ENCODE measurements around the gene MBL2.
A peak's percentile ranks its signal among the peaks of the same experiment; 100 is the strongest.

MBL2 gene

DNA sequence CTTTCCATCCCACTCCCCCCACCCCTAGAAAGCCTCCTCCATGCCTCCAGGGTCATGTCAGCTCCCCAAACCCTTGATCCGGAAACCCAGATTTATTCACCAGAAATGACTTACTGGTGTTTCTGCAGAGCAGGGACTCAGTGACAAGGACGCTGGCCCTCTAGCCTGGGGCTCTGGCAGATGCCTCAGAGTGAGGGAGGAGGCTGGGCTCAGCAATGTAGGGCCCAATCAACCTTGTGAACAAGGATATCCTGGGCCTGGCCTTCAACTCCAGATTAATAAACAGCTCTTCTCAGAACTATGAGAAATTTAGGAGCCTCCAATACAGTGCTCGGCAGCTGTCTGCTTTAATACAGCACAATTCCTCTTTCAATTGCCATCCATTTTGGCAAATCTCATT is at the start of gene MBL2:
Gene MBL2, minus strand, starts transcription at position 162 of the 400 bp plus-strand sequence. CDS start 1,149 bp downstream, outside the sequence.
- no peak for DNase-seq (ENCODE audit: low read depth)
- H3K4me3 ChIP-seq (ENCODE audit: low read length), result no peak within 1 kb of the TSS
- TF ChIP-seq, protein P1, sequence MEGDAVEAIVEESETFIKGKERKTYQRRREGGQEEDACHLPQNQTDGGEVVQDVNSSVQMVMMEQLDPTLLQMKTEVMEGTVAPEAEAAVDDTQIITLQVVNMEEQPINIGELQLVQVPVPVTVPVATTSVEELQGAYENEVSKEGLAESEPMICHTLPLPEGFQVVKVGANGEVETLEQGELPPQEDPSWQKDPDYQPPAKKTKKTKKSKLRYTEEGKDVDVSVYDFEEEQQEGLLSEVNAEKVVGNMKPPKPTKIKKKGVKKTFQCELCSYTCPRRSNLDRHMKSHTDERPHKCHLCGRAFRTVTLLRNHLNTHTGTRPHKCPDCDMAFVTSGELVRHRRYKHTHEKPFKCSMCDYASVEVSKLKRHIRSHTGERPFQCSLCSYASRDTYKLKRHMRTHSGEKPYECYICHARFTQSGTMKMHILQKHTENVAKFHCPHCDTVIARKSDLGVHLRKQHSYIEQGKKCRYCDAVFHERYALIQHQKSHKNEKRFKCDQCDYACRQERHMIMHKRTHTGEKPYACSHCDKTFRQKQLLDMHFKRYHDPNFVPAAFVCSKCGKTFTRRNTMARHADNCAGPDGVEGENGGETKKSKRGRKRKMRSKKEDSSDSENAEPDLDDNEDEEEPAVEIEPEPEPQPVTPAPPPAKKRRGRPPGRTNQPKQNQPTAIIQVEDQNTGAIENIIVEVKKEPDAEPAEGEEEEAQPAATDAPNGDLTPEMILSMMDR (conservative IDR thresholded peaks at IDR 0.05; ENCODE audit: low read depth, low read length), result no peak

GRCh38 chr10:52820309-52820708 is 47.7 kb upstream of the MBL2 start:
- no peak for DNase-seq (ENCODE audit: low read depth)
- no peak overlapping the region for H3K4me3 ChIP-seq (ENCODE audit: low read length)
- TF ChIP-seq, protein P1 (conservative IDR thresholded peaks at IDR 0.05; ENCODE audit: low read depth, low read length), result no peak

- DNase-seq (ENCODE audit: low read depth), result peak; percentile 8
- TF ChIP-seq, protein P1 (conservative IDR thresholded peaks at IDR 0.05; ENCODE audit: low read depth, low read length), result peak; percentile 79
- H3K4me3 ChIP-seq (ENCODE audit: low read length), result no peak overlapping the region
Measured at GRCh38 chr10:52818019-52818418, 45.4 kb upstream of the MBL2 start.

DNA sequence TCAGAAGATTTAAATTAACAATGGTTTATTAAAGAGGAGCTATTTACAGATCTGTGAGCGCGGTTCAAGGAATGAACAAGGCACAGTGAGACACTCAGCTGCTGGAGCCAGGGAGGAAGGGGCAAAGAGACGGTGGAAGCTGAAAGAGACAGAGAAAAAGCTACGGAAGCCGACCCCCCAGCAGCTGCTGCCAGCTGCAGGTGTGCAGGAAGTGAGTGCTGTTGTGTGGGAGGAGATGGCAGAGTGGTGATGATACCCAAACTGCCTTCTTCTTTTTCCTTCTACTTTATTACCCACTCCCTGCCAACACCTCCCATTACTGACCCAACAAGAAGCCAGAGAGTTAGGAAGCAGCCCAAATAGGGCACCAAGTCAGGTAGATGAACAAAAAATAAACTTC is 41.9 kb upstream of the MBL2 start:
- TF ChIP-seq, protein P1 (conservative IDR thresholded peaks at IDR 0.05; ENCODE audit: low read depth, low read length), result no peak
- no peak for DNase-seq (ENCODE audit: low read depth)
- no peak overlapping the region for H3K4me3 ChIP-seq (ENCODE audit: low read length)

GRCh38 chr10:52811776-52812175 is 39.2 kb upstream of the MBL2 start:
- TF ChIP-seq, protein P1 (conservative IDR thresholded peaks at IDR 0.05; ENCODE audit: low read depth, low read length), result no peak
- DNase-seq (ENCODE audit: low read depth), result no peak
- H3K4me3 ChIP-seq (ENCODE audit: low read length), result no peak overlapping the region

- DNase-seq (ENCODE audit: low read depth), result no peak
- TF ChIP-seq, protein P1 (conservative IDR thresholded peaks at IDR 0.05; ENCODE audit: low read depth, low read length), result no peak
- no peak overlapping the region for H3K4me3 ChIP-seq (ENCODE audit: low read length)
Measured at GRCh38 chr10:52810761-52811160, 38.2 kb upstream of the MBL2 start.

DNA sequence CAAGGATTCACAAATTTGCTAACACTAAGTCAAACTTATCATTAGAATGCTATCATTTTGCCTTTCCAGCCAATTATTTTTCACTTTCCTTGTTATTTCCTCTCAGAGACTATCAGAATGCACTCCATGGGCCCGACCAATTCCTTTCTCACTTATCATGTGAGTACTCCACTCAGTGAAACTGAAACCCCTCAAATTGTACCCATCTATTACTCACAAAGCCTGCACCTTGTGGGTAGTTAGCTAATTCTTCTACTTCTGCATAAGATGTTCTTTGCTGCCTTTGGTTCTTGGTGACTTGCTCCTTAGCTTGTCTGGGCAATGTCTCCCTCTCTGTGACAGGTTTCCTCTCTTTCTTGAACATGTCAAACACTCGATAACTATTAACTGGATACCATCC is 35.2 kb upstream of the MBL2 start:
- TF ChIP-seq, protein P1 (conservative IDR thresholded peaks at IDR 0.05; ENCODE audit: low read depth, low read length), result no peak
- H3K4me3 ChIP-seq (ENCODE audit: low read length), result no peak overlapping the region

More for the DNA sequence above, 35.2 kb upstream of the MBL2 start:
- no peak for DNase-seq (ENCODE audit: low read depth)
